Hepatocyte (in vitro differentiated cells): ENCODE data around the gene MAPK8IP1. TPM values are rescaled to one million over a fixed set of nuclear protein-coding genes. Genes with fewer than 3 reads are reported as not detected.

Experiments
- DNase-seq: peaks from one replicate; pipeline ENCODE4 v3.0.0-alpha.2; 2016; ENCODE audit warnings: low spot score
- H2AFZ ChIP-seq: fragments of 200-600 bp; sonication (generic); 2 replicates; pipeline ENCODE4 v1.6.0; 2016; ENCODE audit warnings: antibody characterized with exemption, mild to moderate bottlenecking
- H3K27ac ChIP-seq: fragments of 200-600 bp; sonication (generic); 2 replicates; pipeline ENCODE4 v1.5.1; 2016; ENCODE audit warnings: mild to moderate bottlenecking
- H3K27me3 ChIP-seq: fragments of 200-600 bp; sonication (generic); 2 replicates; pipeline ENCODE4 v1.6.1; 2016
- H3K36me3 ChIP-seq: fragments of 200-600 bp; sonication (generic); replicated peaks from 2 replicates; pipeline ENCODE4 v1.5.1; 2016; ENCODE audit warnings: low read depth; ENCODE audit not compliant: insufficient read depth
- H3K4me1 ChIP-seq: fragments of 200-600 bp; sonication (generic); 2 replicates; pipeline ENCODE4 v1.5.1; 2016; ENCODE audit warnings: mild to moderate bottlenecking, moderate library complexity; ENCODE audit not compliant: insufficient read depth
- H3K4me2 ChIP-seq: fragments of 200-600 bp; sonication (generic); 2 replicates; pipeline ENCODE4 v1.6.0; 2016
- H3K4me3 ChIP-seq: fragments of 200-600 bp; sonication (generic); 2 replicates; pipeline ENCODE4 v1.5.1; 2016; ENCODE audit warnings: mild to moderate bottlenecking
- H3K79me2 ChIP-seq: fragments of 200-600 bp; sonication (generic); 2 replicates; pipeline ENCODE4 v1.6.0; 2017; ENCODE audit warnings: mild to moderate bottlenecking
- H3K9me2 ChIP-seq: fragments of 200-600 bp; sonication (generic); replicated peaks from 2 replicates; pipeline ENCODE4 v1.6.0; 2017; ENCODE audit warnings: mild to moderate bottlenecking; ENCODE audit not compliant: insufficient read depth
- H3K9me3 ChIP-seq: fragments of 200-600 bp; sonication (generic); 2 replicates; pipeline ENCODE4 v1.5.1; 2016; ENCODE audit warnings: low read depth, mild to moderate bottlenecking
- H4K20me1 ChIP-seq: fragments of 200-600 bp; sonication (generic); 2 replicates; pipeline ENCODE4 v1.6.0; 2016; ENCODE audit warnings: mild to moderate bottlenecking; ENCODE audit not compliant: insufficient read depth, poor library complexity, severe bottlenecking
- CTCF ChIP-seq: fragments of 200-600 bp; sonication (generic); IDR thresholded peaks from 2 replicates; pipeline ENCODE4 v1.5.1; 2016; ENCODE audit warnings: antibody characterized with exemption, mild to moderate bottlenecking; ENCODE audit not compliant: poor library complexity
- EZH2 ChIP-seq: fragments of 200-600 bp; sonication (generic); IDR thresholded peaks from 2 replicates; pipeline ENCODE4 v1.6.1; 2016; ENCODE audit warnings: antibody characterized with exemption, mild to moderate bottlenecking, borderline replicate concordance
- EZH2phosphoT487 ChIP-seq: fragments of 200-600 bp; sonication (generic); IDR thresholded peaks from one replicate; pipeline ENCODE4 v1.6.1; 2018; ENCODE audit warnings: antibody characterized with exemption, mild to moderate bottlenecking, low read depth, moderate library complexity; ENCODE audit not compliant: unreplicated experiment, severe bottlenecking
- WGBS: methylation state at CpG from one replicate; pipeline ENCODE4 v1.1.6; 2016; ENCODE audit warnings: low lambda C conversion rate; ENCODE audit errors: missing lambda C conversion rate; 5-methylcytosine and 5-hydroxymethylcytosine counted together
- polyA plus RNA-seq: library from polyadenylated mRNA; unstranded; fragments of >200 nt; fragmentation: Nextera tagmentation; extraction: Ambion mirVana; gene quantifications from 2 replicates; pipeline ENCODE4 v1.2.1, GENCODE V29; 2016
- total RNA-seq: library from RNA; depleted of rRNA; stranded (reverse); fragments of >200 nt; gene quantifications from 2 replicates; pipeline ENCODE4 v1.2.3, GENCODE V29; 2014

Gene MAPK8IP1
- total and polyA plus RNA-seq, 2 experiments from 2014 or later: 7.2 to 7.6 TPM

- Histone ChIP-seq H3K4me2 (no peak overlapping the region), H3K79me2 (peaks cover 12% of the 10 kb centered on the region), H3K9me3 (no peaks in the 10 kb centered on the region), H3K4me3 (no peak overlapping the region), H2AFZ (no peak overlapping the region), H3K9me2 (no peaks in the 10 kb centered on the region), H3K27ac (no peak overlapping the region), H3K36me3 (no peaks in the 10 kb centered on the region), H3K27me3 (no peaks in the 10 kb centered on the region), H3K4me1 (no peaks in the 10 kb centered on the region), H4K20me1 (no peaks in the 10 kb centered on the region)
- DNase-seq: no peak
- WGBS: 89% methylated on average over 13 of the region's 13 CpGs
- no peak for TF ChIP-seq EZH2
- no peak for TF ChIP-seq EZH2phosphoT487
- no peak for TF ChIP-seq CTCF
These were observed 30.0 kb downstream of the MAPK8IP1 start for GRCh38 chr11:45915446-45915845.

- Histone ChIP-seq H3K79me2 (peaks cover 12% of the 10 kb centered on the region), H3K36me3 (no peaks in the 10 kb centered on the region), H3K4me1 (peaks cover 12% of the 10 kb centered on the region), H3K9me2 (no peaks in the 10 kb centered on the region), H4K20me1 (no peaks in the 10 kb centered on the region), H3K27ac (peak overlapping the region; percentile 60), H3K9me3 (no peaks in the 10 kb centered on the region), H3K4me2 (peak overlapping the region; percentile 76), H3K4me3 (peak overlapping the region; percentile 58), H2AFZ (peak overlapping the region; percentile 34), H3K27me3 (no peaks in the 10 kb centered on the region)
- DNase-seq: no peak
- 5% methylated on average over 16 of the region's 16 CpGs for WGBS
- TF ChIP-seq EZH2 (no peak), EZH2phosphoT487 (no peak), CTCF (no peak)
These were observed 31.8 kb downstream of the MAPK8IP1 start for GRCh38 chr11:45917286-45917622.

GRCh38 chr11:45917623-45918330, 32.3 kb downstream of the MAPK8IP1 start, which contains the start of gene PEX16:
TSS of gene PEX16 (minus strand) at chr11:45917877. CDS start at chr11:45917811, 66 bp downstream.
- no peaks in the 10 kb centered on the region for H4K20me1 ChIP-seq
- peak; percentile 99 for DNase-seq
- H3K79me2 ChIP-seq: peaks cover 12% of the 10 kb centered on the region
- peaks cover under 1% of the 10 kb centered on the region for H3K27me3 ChIP-seq
- H3K4me1 ChIP-seq: peaks cover 12% of the 10 kb centered on the region
- TF ChIP-seq EZH2phosphoT487: no peak
- no peak for TF ChIP-seq EZH2
- no peak for TF ChIP-seq CTCF
- H3K27ac ChIP-seq: peak within 1 kb of the TSS; percentile 60
- no peaks in the 10 kb centered on the region for H3K9me3 ChIP-seq
- H3K4me2 ChIP-seq: peak within 1 kb of the TSS; percentile 82
- H3K9me2 ChIP-seq: no peaks in the 10 kb centered on the region
- peak within 1 kb of the TSS; percentile 58 for H3K4me3 ChIP-seq
- no peaks in the 10 kb centered on the region for H3K36me3 ChIP-seq
- WGBS: under 1% methylated on average over 45 of the region's 45 CpGs
- H2AFZ ChIP-seq: peak within 1 kb of the TSS; percentile 39
